H1 (cell line): ENCODE results near the gene NDUFAB1. TPM values are rescaled to one million over a fixed set of nuclear protein-coding genes. Genes with fewer than 3 reads are reported as not detected.

Source experiments
- ATF3 ChIP-seq: IDR thresholded peaks from 2 replicates; pipeline ENCODE4 v1.6.1; 2011; ENCODE audit warnings: low read depth, mild to moderate bottlenecking, low read length; ENCODE audit not compliant: insufficient read depth
- CHD2 ChIP-seq: IDR thresholded peaks from 2 replicates; pipeline ENCODE4 v1.6.1; 2012; ENCODE audit warnings: low read length, improper control_type of control experiment
- CHD7 ChIP-seq: fragments of 300-600 bp; sonication (generic); IDR thresholded peaks from 2 replicates; pipeline ENCODE4 v1.7.1; 2012; ENCODE audit warnings: low read length, moderate library complexity, mild to moderate bottlenecking, inconsistent platforms; ENCODE audit not compliant: insufficient replicate concordance
- RNF2 ChIP-seq: fragments of 200-900, 300-1000 bp; sonication (generic); IDR thresholded peaks from 2 replicates; pipeline ENCODE4 v1.7.1; 2016; ENCODE audit warnings: borderline replicate concordance, low read depth, mild to moderate bottlenecking, antibody characterized with exemption, low read length; ENCODE audit not compliant: poor library complexity, severe bottlenecking; ENCODE audit errors: missing control alignments
- SAP30 ChIP-seq: fragments of 300-600 bp; sonication (generic); IDR thresholded peaks from 2 replicates; pipeline ENCODE4 v1.7.1; 2012; ENCODE audit warnings: low read length, moderate library complexity, mild to moderate bottlenecking, inconsistent platforms; ENCODE audit not compliant: insufficient read depth, insufficient replicate concordance
- SP1 ChIP-seq: IDR thresholded peaks from 2 replicates; pipeline ENCODE4 v1.6.1; 2011; ENCODE audit warnings: low read depth, low read length
- polyA plus RNA-seq, 7 experiments: library from polyadenylated mRNA; depleted of rRNA in 3 of 7; stranded (reverse) in 5 of 7; unstranded in 2 of 7; fragments of >200 nt in 5 of 7; fragments of 200-250 nt in 2 of 7; gene quantifications; 1 replicate in 5 of 7; 2 replicates in 1 of 7; 4 replicates in 1 of 7; pipeline versions ENCODE4 v1.2.1 to v1.2.3, GENCODE V29; 2011 to 2013; ENCODE audit warnings: missing spikeins in 2 of 7, mixed read lengths in 2 of 7
- total RNA-seq: library from RNA; stranded (reverse); fragmentation: NEBNext Ultra II Directional; extraction: Animal tissue kit (Norgen Biotek cat#: 25700); gene quantifications from 2 replicates; pipeline ENCODE4 v1.2.1, GENCODE V29; 2021
- TF ChIP-seq, protein P1 (sequence below), 3 experiments: IDR thresholded peaks; 1 replicate in 2 of 3; 2 replicates in 1 of 3; pipeline versions ENCODE4 v1.5.1 to v1.6.1; 2011; ENCODE audit warnings: low read length in 3 of 3, mild to moderate bottlenecking in 3 of 3, inconsistent platforms in 2 of 3, low read depth in 1 of 3, moderate library complexity in 1 of 3; ENCODE audit not compliant: insufficient read depth in 1 of 3; ENCODE audit errors: control extremely low read depth in 1 of 3

Gene NDUFAB1
- total and polyA plus RNA-seq, 2 of the 8 experiments (the other 6 are each of a cell fraction or from before 2014, with no cell fraction given), result 135 to 294 TPM

- TF ChIP-seq CHD7 (no peak), CHD2 (no peak), RNF2 (no peak), SAP30 (no peak), SP1 (no peak), ATF3 (no peak)
- TF ChIP-seq, protein P1, sequence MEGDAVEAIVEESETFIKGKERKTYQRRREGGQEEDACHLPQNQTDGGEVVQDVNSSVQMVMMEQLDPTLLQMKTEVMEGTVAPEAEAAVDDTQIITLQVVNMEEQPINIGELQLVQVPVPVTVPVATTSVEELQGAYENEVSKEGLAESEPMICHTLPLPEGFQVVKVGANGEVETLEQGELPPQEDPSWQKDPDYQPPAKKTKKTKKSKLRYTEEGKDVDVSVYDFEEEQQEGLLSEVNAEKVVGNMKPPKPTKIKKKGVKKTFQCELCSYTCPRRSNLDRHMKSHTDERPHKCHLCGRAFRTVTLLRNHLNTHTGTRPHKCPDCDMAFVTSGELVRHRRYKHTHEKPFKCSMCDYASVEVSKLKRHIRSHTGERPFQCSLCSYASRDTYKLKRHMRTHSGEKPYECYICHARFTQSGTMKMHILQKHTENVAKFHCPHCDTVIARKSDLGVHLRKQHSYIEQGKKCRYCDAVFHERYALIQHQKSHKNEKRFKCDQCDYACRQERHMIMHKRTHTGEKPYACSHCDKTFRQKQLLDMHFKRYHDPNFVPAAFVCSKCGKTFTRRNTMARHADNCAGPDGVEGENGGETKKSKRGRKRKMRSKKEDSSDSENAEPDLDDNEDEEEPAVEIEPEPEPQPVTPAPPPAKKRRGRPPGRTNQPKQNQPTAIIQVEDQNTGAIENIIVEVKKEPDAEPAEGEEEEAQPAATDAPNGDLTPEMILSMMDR (IDR thresholded peaks at IDR 0.05; ENCODE audit: control extremely low read depth in 1 of 3, insufficient read depth in 1 of 3, low read depth in 1 of 3, low read length in 3 of 3), result no peak
Observed at GRCh38 chr16:23642246-23642774, 46.2 kb upstream of the NDUFAB1 start (continued).
